Epidermal melanocyte (primary cell): Measurements from ENCODE around the gene RAD51B.

ENCODE experiments used
- DNase-seq: peaks from one replicate; pipeline ENCODE4 v3.0.0; 2011; ENCODE audit warnings: low spot score; ENCODE audit not compliant: insufficient read length

Gene RAD51B

GRCh38 chr14:68564191-68564825, 744.7 kb downstream of the RAD51B start:
- DNase-seq = no peak

GRCh38 chr14:68564826-68565759, 745.5 kb downstream of the RAD51B start:
- no peak for DNase-seq

DNA sequence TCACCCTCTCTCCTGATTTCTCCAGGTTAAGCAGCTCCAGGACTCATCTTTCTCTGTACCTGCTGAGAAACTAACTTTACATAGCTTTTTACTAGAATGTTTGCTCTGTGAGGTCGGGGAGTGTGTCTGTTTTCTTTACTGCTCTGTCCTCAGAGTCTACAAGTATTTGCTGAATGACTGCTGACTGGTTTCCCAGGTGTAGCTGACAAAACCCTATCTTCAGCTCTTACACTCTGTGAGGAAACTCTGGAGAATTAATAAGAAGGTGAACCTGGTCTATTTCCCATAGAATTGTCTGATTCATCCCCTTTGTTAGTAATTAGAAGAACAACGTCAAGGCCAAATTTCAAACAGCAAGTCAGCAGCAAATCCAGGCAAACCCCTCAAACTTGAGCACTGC, 746.5 kb downstream of the RAD51B start:
- no peak for DNase-seq

DNA sequence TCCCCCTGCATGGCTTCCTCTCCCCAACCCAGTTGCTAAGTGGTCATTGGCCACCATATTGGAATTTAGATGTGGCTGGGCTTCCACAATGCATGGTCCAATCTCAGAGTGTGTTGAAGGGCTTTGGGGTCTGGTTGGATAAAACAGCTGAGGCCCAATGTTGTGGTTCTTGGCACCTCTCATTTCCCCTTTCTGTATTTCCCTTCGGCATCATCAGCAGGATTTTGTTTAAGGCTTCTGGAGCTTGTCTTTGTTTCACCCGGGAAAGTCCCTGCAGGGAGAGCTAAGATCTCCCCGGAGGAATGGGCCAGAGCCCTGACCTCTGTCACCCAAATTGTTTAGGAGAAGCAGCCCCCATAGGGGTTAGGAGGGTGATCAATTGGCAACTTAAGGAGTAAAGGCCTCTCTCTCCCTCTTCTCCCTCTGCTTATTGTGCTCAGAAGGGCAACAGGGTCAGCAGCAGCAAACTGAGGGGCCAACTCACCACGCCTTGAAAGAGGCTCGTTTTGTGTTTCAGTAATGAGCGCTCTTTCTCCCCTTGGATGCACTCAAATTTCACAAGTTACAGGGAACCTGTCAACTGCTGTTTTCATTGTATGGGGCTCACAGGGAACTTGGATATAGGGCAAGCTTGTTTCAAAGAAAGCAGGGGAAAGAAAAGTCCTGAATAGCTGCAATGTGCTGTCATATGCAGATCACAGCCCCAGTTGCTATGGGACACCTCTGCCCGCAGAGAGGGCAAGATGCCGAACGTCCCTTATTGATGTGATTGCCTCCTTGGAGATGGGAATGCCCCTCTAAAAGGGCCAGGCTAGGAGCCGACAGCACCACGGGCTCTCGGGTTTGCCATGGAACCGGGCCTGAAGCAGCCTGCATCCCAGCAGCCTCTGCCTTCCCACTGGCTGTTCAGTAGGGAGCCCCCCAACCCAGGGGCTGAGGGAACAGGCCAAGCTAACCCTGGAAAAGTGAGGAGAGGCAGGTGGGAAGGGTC, 749.6 kb downstream of the RAD51B start:
- no peak for DNase-seq

- no peak for DNase-seq
Measured at GRCh38 chr14:68569970-68570409, 750.4 kb downstream of the RAD51B start.

- no peak for DNase-seq
Measured at GRCh38 chr14:68571114-68571591, 751.6 kb downstream of the RAD51B start.

DNA sequence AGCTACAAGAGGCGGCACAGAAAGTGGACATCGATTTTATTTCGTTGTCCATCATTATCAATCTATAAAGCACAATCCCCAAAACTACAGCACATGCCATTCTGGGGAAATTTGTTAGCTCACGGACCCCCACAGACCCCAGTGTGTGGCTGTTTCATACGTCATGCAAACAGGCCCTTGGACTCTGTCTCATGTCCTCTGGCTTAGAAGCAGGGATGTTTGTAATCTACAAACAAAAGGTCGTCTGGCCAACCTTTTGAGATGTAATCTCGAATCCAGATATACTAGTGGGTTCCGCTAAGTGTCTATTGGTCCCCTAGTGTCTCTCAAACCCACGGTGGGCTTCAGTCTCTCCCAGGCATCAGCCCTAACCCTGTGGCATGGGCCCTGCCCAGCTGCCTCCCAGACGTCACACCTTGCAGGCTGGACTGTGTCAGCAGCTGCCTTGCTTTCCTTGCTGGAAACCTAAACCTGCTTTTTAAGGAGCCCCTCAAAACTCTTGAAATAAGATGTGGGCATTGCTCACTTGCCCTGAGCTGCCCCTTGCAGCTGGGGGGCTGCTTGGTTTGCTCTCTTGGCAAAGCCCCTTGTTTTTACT, 752.4 kb downstream of the RAD51B start:
- no peak for DNase-seq

GRCh38 chr14:68573126-68573525, 753.5 kb downstream of the RAD51B start:
- no peak for DNase-seq

GRCh38 chr14:68573722-68574121, 754.1 kb downstream of the RAD51B start:
- no peak for DNase-seq

GRCh38 chr14:68574461-68574860, 754.9 kb downstream of the RAD51B start:
- DNase-seq = no peak

GRCh38 chr14:68574906-68575305, 755.3 kb downstream of the RAD51B start:
- DNase-seq = no peak

- DNase-seq = no peak
Measured at GRCh38 chr14:68575426-68575825, 755.8 kb downstream of the RAD51B start.

DNA sequence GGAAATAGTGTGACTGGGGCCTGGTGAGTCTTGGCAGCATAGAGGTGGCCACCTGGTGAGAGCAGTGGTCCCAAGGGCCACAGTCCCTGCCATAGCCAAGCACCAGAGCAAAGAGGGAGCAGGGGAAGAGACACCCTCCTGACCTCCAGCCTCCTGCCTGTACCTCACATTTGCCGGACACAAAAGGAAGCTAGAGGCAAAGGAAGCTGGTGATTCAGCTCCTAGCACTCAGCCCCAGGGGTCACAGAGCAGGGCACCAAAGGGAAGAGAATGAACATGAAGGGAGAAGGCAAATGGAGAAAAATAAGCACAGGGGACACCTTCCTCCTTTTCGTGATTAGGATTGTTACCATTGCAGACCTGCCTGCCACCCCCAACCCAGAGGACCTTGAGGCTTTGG, 756.5 kb downstream of the RAD51B start:
- no peak for DNase-seq

DNA sequence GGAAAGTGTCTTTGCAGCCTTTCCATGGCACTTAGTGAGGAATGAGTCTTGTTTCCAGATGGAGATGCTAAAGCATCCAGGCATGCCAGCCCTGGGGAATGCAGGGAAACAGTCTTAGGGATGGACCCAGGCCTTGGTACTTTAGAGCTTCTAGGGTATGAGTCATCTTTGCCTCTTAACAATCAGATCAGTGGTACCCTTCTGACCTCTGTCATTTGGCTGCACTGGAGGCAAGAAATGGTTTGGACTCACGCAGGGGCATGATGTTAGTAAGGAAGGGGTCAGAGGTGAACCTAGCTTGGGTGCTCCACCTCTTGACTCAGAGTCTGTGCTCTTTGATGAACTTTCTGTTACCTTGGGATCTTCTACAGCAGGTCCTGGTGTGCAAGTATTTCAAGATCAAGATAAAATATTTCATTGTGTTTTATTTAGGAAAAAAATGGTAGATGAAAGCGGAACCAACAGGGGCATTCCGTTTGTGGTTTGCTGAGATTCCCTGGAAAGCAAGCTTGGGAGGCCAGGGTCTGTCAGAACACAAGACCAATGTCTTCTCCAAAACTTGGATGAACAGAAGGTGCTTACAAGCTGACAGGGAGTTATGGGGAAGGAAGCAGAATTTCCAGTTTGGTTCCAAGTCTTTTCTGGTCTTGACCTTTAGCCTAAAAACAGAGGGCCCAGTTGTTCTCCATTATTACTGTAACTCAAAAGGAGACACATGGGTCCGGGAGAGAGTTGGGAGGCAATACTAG, 757.1 kb downstream of the RAD51B start:
- no peak for DNase-seq

DNA sequence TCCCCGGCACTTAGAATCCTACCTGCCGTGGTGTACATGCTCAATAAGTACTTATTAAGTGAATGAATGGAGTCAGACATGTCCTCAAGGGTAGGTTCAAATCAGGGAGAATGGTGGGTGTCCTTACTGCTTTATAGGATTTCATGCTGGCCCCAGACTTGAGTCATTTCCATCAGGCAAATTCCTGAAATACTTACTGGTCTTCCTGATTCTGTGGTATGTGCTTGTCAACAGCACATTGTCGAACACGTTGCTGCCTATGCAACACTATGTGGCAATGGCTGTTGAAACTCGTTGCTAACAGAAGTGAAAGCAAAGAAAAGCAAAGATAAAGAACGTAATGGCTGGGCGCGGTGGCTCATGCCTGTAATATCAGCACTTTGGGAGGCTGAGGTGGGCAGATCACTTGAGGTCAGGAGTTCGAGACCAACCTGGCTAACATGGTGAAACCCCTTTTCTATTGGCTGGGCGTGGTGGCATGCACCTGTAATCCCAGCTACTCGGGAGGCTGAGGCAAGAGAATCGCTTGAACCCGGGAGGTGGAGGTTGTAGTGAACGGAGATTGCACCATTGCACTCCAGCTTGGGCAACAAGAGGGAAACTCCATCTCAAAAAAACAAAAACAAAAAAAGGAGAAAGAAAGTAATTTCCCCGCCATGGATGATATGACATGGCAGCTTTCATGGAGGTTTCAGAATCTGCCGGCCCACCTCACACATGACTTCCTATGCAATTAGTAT, 758.4 kb downstream of the RAD51B start:
- DNase-seq = peak; percentile 85

GRCh38 chr14:68578597-68578996, 759.0 kb downstream of the RAD51B start:
- no peak for DNase-seq

- no peak for DNase-seq
Measured at GRCh38 chr14:68580096-68580645, 760.6 kb downstream of the RAD51B start.

- DNase-seq = no peak
Measured at GRCh38 chr14:68580671-68581070, 761.1 kb downstream of the RAD51B start.
